HG03457 (cell line): ENCODE measurements around the gene HMG20A.
"Not testable (repeated sequence)": the region's sequence is repeated elsewhere in the genome, so short reads cannot be mapped to it uniquely, and the experiment has no call there.

Experiments used
- ATAC-seq: cut with Tn5 transposase; IDR thresholded peaks from one replicate; pipeline ENCODE4 v1.9.1; 2021; ENCODE audit warnings: moderate number of reproducible peaks; ENCODE audit not compliant: unreplicated experiment

The HMG20A gene

GRCh38 chr15:77420610-77421369, at the start of gene HMG20A:
TSS of gene HMG20A (plus strand) at chr15:77420888. CDS start at chr15:77458408, 37,520 bp downstream.
- ATAC-seq: peak; percentile 21

DNA sequence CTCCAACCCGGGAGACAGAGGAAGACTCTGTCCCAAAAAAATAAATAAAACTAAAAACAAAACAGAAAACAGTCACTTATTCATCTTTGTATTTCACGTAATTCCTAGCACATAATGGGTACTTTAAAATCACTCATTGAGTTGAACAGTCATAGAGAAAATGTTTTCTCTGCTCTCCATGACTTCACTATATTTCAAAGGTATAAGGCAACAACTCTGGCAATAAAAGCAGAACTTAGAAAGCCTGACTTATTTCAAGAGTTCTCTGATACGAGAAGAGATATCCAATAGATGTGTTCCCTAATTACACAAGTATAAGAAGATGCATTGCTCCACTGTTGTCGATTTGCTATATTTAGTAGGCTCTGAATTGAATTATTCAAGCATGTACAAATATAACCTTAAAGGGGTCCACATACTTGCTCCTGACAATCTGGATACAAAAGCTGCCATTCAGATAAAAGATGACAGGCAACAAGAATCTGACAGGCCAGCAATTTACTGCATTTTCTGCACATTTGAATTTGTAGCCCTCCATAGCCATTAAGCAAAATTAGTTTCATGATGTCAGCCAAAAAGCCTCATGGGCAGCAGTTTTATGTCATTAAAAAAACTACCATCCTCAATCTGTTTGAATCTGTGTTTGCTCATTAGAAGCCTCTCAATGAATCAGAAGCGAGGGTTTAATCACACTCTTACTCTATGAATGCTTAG, 48.7 kb upstream of the HMG20A start:
- ATAC-seq: no peak

DNA sequence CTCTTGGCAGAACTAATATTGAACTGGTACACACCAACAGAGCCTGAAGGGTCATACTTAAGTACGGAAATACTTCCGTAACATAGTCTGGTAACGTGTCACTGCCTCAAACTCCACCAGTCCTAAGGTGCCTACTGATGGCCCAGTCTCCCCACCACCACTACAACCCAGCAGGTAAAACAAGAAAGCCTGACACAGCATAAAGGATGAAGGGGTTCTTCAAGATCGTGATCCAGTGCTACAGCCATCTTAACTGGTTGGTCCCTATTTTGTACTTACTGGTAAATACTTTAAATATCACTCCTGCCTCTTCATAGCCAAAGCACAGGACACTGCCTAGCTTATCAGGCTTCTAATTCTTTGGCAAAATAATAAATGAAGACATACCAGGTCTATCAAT, 47.2 kb upstream of the HMG20A start:
- no peak for ATAC-seq

DNA sequence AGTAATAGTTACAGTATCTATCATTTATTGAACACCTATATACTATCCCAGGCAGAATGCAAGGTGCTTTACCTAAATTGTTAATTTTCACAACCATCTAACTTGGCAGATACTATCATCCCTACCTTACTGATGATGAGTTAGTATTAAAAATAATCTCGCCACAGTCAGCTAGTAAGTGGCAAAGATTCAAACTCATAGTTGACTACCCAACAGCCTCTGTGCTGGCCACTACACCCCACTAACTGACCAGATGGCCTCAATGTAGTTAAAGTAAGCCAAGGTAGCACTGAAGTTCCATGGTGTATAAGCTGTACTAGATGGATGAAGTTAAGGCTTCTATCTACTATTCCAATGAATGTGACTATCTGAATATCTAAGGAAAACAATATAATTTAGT, 45.6 kb upstream of the HMG20A start:
- ATAC-seq: no peak

DNA sequence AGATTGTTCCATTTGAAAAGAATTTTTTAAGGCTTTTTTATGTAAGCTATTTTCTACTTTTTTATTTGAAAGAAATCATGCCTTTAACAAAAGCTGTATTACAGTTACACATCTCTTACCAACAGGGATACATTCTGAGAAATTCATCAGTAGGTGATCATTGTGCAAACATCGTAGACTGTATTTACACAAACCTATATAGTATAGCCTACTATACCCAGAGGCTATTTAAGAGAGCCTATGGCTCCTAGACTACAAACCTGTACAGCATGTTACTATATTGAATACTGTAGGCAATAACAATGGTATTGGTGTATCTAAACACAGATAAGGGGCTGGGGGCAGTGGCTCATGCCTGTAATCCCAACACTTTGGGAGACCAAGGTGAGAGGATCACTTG, 43.9 kb upstream of the HMG20A start:
- ATAC-seq: no peak

DNA sequence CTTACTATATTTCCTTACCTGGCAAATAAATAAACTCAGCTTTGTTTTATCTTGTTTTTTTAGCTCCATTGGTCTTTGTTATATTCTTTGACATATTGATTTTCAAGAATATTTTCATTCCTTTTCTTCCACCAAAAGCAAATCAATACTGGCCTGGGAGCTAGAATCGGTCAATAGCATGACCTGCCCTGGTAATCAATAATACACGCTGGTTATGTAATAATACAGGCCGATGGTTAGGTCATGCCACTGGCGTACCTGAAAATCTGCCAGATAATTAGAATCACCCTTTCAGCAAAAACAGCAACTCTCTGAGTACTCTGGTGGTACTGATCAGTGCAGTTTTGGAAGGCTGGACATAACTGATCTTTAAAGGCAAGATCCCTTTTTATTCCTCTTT, 40.7 kb upstream of the HMG20A start:
- ATAC-seq: no peak

DNA sequence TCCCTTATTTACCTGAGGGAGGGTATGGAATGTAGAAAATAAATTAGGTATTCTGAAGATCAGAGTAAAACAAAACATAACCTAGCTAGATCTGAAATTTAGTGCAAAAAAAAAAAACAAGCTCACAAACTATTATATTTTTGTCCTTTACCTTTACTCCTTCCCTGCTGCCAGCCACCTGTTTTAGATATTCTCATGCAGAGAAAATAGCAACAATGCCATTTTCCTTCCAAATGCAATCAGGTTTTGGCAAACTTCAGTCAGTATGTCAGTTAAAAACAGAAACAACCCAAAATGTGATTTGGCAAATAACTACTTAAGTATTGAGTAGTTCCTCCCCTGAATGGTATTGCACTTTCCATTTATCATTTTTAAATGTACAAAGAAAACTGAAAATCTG, 36.6 kb upstream of the HMG20A start:
- ATAC-seq: no peak

DNA sequence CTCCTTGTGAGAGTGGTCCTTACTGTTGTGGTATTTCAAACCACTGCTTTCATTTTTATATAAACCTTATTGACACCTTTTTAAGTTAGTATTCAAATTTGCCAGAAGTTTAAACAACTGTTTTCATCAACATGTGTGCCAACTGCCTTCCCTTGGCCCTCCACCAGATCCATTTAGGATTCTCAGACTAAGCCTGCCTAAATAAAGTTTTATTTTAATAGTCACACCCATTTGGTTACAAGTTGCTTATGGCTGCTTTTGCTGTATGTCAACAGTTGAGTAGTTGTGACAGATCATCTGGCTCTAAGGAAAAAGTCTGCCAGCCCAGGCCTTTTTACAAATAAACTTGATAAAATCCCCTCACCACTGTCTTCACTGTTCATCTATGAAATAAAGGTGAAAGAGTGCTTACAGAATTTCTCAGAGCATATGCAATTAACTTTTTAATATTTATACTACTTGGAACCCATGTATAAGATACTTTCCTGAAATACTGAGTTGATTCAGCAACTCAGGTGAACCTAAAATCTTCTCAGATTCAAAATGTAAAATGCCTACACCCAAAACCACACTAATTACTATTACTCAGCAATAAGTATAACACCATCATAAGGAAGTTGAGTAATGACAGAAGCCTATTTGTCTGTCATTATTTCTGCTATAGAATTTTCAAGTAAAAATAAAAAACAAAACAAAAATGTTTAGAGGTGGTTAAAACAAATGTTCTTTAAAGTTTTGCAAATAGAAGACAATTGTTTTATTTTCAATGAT, 35.9 kb upstream of the HMG20A start:
- no peak for ATAC-seq

DNA sequence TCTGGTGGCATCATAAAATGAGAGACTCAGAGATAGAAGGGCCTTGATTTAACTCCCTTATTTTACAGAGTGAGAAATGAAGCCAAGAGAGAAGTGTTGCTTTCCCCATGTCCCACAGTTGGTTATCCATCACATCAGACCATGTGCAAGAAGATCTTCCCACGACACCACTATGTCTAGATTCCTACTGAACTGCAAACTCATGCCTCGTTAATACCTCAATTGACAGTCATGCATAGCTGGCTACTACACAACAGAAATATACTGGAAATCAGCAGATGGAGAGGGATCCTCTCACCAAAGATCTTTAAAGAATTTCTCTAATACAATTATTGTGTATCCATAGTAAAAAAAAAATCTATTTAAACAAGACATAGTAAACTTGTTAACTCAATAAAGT, 34.1 kb upstream of the HMG20A start:
- no peak for ATAC-seq

DNA sequence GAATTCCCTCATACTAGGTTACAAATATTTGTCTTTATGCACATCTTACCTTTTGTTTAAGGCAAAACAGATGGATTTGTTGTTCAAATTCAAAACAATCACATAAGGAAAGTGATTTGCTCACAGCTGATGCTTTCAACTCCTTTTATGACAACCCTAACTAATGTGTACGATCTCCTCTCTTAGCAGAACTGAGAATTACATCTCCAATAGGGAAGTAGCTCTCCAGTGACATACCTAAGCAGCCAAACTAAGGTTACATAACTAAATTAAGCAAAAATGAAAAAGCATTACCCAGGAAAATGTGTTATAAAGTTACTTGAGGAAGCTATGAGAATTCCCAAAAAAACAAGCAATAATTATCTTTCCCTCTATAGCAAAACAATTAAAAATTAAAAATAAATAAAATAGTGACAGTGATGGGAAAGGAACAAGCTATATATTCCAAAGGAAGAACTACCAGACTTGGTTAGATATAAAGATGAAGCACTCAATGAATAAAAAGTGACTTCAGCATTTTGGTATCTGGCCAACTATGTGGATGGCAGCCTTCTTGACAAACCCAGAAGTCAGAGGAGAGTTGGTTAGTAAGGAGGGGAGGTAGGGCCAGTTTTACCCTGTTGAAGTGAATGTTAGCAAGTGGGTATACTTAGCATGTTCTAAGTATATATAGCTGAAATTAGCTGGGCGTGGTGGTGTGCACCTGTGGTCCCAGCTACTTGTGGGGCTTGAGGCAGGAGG, 33.2 kb upstream of the HMG20A start:
- no peak for ATAC-seq

- no peak for ATAC-seq
Observed at GRCh38 chr15:77391372-77391951, 29.2 kb upstream of the HMG20A start.

GRCh38 chr15:77392762-77393470, 27.8 kb upstream of the HMG20A start:
- no peak for ATAC-seq

DNA sequence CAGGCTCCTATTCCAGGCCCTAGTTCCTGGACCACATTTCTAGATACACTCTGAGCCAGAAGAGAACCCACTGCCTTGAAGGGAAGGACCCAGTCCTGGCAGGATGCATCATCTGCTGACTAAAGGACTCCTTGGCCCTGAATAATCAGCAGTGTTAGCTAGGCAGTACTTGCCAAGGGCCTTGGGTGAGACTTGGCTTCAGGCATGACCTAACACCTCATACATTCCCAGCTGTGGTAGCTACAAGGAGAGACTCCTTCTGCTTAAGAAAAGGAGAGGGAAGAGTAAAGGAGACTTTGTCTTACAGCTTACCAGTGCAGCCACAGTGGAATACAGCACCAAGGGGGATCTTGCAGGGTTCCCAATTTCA, 27.2 kb upstream of the HMG20A start:
- no peak for ATAC-seq

- ATAC-seq: no peak
Observed at GRCh38 chr15:77395013-77395774, 25.5 kb upstream of the HMG20A start.

- no peak for ATAC-seq
Observed at GRCh38 chr15:77396692-77397091, 24.0 kb upstream of the HMG20A start.

DNA sequence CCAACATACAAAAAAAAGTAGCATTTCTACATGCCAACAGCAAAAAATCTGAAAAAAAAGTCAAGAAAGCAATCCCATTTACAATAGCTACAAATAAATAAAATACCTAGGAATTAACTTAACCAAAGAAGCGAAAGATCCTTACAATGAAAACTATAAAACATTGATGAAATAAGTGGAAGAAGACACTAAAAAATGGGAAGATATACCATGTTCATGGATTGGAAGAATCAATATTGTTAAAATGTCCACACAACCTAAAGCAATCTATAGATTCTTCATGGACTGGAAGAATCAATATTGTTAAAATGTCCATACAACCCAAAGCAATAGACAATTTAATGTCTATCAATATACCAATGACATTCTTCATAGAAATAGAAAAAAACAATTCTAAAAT, 21.8 kb upstream of the HMG20A start:
- ATAC-seq: no peak

DNA sequence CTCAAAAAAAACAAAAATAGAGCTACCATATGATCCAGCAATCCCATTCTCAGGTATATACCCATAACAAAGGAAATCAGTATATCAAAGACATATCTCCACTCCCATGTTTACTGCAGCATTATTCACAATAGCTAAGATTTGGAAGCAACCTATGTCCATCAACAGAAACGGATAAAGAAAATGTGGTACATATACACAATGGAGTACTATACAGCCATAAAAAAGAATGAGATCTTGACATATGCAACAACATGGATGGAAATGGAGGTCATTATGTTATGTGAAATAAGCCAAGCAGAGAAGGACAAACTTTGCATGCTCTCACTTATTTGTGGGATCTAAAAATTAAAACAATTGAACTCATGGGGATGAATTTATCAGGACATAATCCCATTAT, 20.4 kb upstream of the HMG20A start:
- no peak for ATAC-seq

- ATAC-seq: no peak
Observed at GRCh38 chr15:77402740-77403379, 17.8 kb upstream of the HMG20A start.

GRCh38 chr15:77406173-77406759, 14.4 kb upstream of the HMG20A start:
- ATAC-seq: not testable (repeated sequence)
